ENCODE measurements around the gene SPRTN. TPM values are rescaled to one million over a fixed set of nuclear protein-coding genes. Genes with fewer than 3 reads are reported as not detected.

The SPRTN gene
- 6.6 TPM for polyA plus RNA-seq (2013, experiment 1 of 2; ENCODE audit: insufficient read length)
- polyA plus RNA-seq (2013, experiment 2 of 2; ENCODE audit: insufficient read length): 7.7 TPM

GRCh38 chr1:231338270-231339128, at the start of gene SPRTN:
TSS of gene SPRTN (plus strand) at chr1:231338293. CDS start at chr1:231338384, 91 bp downstream.
- DNase-seq: no peak

DNA sequence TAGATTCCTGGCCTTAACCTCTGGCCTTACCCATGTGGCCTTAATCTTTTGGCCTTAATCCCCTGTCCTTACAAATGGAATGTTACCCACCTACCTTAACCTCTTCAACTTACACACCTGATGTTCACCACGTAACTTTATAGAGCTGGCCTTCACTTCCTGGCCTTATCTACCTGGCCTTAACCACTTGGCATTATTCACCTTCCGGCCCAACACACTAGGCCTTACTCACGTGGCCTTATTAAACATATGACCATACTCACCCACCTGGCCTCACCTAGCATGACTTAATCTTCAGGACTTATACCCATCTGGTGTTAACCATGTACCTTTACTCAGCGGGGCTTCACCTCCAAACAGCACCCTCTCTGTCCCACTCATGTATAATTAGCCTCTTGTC, 42.2 kb upstream of the SPRTN start:
- DNase-seq: no peak

GRCh38 chr1:231301990-231302389, 36.1 kb upstream of the SPRTN start:
- no peak for DNase-seq

- DNase-seq: no peak
Observed at GRCh38 chr1:231310391-231310934, 27.6 kb upstream of the SPRTN start.

- DNase-seq: no peak
Observed at GRCh38 chr1:231311720-231312431, 26.2 kb upstream of the SPRTN start.

DNA sequence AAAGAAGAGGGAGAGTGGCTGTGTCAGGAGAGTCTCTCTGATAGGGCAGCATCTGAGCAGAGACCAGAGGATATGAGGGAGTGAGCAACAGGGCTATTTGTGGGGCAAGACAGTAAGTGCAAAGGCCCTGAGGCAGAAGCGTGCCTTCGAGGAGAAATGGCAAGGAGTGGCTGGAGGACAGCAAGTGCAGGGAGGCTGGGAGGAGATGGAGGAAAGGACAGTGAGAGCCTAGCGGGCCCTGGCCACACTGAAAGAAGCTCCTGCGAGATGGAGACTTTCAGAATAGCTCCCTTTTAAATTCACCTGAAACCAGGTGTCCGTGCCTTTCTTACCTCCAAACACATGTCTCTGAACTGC, 25.7 kb upstream of the SPRTN start:
- DNase-seq: no peak

DNA sequence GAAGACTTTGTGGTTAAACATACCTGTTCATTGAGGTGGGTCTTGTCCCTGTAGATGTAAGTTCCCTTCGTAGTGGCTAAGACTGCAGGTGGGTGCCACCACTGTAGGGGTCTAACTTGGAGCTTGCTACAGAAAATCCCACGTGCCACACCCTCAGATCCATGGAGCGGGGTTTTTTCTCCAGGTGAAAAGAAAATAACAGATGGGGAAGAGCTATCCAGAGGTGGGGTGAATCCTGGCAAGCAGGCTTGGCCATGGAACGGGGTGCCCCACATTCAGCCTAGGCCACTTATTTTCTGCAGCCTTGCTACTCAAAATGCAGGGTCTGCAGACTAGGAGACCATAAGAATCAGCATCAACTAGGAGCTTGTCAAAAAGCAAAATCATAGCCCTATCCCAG, 24.4 kb upstream of the SPRTN start:
- no peak for DNase-seq

DNA sequence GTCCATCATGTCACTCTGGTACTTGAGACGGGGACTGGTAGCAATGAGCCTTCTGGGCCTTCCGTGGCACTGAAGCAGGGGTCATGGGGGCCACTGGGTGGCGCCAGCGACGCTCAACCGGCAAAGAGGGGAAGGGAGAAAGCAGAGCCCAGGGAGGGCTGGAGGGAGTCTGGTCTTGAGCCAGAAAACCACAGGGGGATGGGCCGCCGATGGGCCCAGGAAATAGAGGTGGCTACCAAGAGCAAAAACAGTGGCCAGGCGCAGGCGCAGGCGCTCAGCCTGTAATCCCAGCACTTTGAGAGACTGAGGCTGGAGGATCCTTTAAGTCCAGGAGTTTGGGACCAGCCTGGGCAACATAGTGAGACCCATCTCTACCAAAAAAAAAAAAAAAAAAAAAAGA, 22.2 kb upstream of the SPRTN start:
- DNase-seq: peak; percentile 41

DNA sequence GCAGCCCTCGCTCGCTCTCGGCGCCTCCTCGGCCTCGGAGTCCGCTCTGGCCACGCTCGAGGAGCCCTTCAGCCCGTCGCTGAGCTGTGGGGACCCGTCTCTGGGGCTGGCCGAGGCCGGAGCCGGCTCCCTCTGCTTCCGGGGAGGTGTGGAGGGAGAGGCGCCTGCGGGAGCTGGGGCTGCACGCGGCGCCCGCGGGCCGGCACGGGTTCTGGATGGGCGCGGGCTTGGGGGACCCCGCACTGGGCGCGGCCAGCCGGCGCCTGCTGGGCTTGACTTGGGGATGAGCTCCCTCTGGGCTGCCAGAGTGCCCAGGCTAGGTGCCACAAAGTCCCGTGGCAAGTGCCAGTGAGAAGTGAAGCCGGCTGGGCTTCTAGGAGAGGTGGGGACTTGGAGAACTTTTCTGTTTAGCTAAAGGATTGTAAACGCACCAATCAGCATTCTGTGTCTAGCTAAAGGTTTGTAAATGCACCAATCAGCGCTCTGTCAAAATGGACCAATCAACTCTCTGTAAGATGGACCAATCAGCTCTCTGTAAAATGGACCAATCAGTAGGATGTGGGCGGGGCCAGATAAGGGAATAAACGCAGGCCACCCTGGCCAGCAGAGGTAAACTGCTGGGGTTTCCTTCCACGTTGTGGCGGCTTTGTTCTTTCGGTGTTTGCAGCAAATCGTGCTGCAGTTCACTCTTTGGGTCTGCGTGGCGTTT, 20.6 kb upstream of the SPRTN start:
- no peak for DNase-seq

DNA sequence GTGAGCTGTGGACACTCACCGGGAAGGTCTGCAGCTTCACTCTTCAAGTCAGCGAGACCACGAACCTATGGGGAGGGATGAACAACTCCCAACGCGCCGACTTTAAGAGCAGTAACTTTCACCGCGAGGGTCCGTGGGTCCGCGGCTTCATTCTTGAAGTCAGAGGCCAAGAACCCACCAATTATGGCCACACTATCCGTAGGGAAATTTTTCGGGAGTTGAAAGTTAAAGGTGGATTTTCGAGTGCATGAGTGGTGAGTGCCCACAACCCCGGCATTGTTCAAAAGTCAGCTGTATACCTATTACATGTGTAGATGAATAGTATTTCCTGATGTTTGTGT, 20.1 kb upstream of the SPRTN start:
- DNase-seq: no peak

- DNase-seq: no peak
Observed at GRCh38 chr1:231318568-231318967, 19.5 kb upstream of the SPRTN start.

DNA sequence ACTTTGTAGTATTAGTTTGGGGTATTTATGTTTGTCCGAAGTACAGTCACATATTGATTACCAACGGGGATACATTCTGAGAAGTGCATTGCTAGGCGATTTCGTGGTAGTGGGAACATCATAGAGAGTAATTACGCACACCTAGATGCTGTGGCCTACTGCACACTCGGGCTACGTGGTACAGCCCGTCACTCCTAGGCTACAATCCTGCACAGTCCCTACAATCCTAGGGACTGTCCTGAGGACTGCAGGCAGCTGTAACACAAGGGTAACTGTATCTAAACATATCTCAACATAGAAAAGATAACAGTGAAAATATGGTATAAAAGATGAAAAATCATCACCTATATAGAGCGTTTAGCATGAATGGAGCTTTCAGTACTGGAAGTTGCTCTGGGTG, 19.0 kb upstream of the SPRTN start:
- no peak for DNase-seq

- no peak for DNase-seq
Observed at GRCh38 chr1:231322880-231323530, 15.1 kb upstream of the SPRTN start.

GRCh38 chr1:231324660-231325059, 13.4 kb upstream of the SPRTN start:
- no peak for DNase-seq

- no peak for DNase-seq
Observed at GRCh38 chr1:231326248-231326647, 11.8 kb upstream of the SPRTN start.

DNA sequence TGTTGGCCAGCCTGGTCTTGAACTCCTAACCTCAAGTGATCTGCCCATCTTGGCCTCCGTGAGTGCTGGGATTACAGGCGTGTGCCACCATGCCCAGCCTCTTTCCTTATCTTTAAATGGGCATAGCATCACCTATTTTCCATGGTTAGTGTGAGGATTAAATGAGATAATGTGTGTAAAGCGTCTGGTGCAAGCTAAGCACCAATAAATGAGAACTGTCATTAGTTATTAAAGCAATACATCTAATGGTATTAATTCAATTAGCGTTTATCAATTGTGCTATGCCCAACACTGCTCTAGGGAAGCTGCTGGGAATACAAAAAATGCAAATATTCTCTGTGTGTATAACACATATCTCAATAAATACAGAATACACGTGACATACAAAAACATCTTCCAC, 10.5 kb upstream of the SPRTN start:
- no peak for DNase-seq

- no peak for DNase-seq
Observed at GRCh38 chr1:231329483-231329882, 8.6 kb upstream of the SPRTN start.

GRCh38 chr1:231332761-231333160, 5.3 kb upstream of the SPRTN start:
- DNase-seq: no peak

GRCh38 chr1:231334079-231334666, 3.9 kb upstream of the SPRTN start:
- no peak for DNase-seq

DNA sequence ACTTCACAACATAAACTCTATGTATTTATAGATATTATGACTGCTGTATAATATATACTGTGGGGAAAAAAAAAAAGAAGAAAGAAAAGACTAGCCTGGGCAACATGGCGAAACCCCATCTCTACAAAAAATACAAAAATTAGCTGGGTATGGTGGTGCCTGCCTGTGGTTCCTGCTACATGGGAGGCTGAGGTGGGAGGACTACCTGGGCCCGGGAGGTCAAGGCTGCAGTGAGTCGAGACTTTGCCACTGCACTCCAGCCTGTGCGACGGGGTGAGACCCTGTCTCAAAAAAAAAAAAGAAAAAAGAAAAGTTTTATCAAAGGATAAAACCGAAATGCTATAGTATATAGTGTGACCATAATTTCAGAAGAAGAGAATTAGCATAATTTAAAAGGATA, 3.1 kb upstream of the SPRTN start:
- DNase-seq: no peak

DNA sequence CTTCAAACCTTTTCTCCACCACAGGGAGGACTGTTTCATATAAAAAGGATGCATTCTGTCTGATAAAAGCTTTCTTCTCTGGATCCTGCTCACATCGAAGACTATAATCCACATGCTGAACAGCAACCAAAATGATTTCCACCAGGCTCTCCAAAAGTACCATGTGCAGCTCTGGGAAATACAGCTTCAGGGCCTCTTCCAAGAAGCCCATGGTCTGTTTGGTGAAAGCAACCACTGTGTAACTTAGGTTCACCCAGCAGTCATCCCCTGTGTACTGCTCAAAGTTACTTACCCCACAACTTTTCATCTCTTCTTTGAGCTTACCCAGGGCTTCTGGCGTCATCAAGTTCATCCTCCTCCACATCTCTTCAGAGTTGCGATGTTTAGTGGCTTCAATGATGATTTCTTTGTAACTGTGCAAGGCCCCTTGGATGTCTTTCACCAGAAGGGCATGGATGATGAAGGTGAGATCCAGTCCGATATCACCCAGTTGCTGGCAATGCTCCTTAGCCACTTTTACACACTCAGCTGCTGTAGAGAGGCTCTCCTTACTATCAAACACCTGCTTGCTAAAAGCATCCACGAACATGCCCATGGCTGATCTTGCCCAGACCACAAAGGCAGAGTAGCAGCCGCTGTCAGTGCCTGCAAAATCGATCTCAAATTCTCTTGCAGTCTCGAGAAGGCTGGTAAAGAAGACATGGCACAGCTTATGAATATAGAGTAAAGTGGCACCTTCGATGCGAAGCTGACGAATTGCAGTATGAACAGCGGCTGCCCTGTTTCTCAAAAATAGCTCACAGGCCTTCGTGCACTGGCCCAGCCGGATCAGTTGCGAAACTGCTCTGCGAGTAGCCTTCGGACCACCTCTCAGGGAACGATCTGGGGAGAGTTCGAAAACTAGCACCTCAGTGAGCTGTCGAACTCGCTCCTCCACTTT, 2.2 kb upstream of the SPRTN start:
- no peak for DNase-seq
